Brain microvascular endothelial cell (primary cell): ENCODE data around the gene CFAP77.

ENCODE experiments used
- DNase-seq: peaks from one replicate; pipeline ENCODE4 v3.0.0-alpha.2; 2020
- H3K27ac ChIP-seq: fragments of 250-450 bp; sonication (Bioruptor Pico); 2 replicates; pipeline ENCODE4 v1.5.1; 2020; ENCODE audit warnings: mild to moderate bottlenecking, moderate library complexity
- H3K27me3 ChIP-seq: fragments of 250-450 bp; sonication (Bioruptor Pico); replicated peaks from 2 replicates; pipeline ENCODE4 v1.5.1; 2020; ENCODE audit warnings: mild to moderate bottlenecking
- H3K36me3 ChIP-seq: fragments of 250-450 bp; sonication (Bioruptor Pico); replicated peaks from 2 replicates; pipeline ENCODE4 v1.5.1; 2020; ENCODE audit warnings: mild to moderate bottlenecking
- H3K4me3 ChIP-seq: 2 replicates; pipeline ENCODE4 v1.5.1; 2011; ENCODE audit warnings: low read depth, mild to moderate bottlenecking, control low read depth, low read length, moderate library complexity
- in situ Hi-C: cut with HindIII; loops from 2 replicates; pipeline ENCODE4 v1.10.0; 2017; ENCODE audit warnings: low sequenced_read_pairs, low pct_ligation_motif_present
- TF ChIP-seq, protein P1 (sequence below): IDR thresholded peaks from 2 replicates; pipeline ENCODE4 v1.5.1; 2011; ENCODE audit warnings: low read depth, mild to moderate bottlenecking, moderate library complexity, low read length, control low read depth, inconsistent platforms; ENCODE audit errors: missing control alignments

CFAP77 gene

DNA sequence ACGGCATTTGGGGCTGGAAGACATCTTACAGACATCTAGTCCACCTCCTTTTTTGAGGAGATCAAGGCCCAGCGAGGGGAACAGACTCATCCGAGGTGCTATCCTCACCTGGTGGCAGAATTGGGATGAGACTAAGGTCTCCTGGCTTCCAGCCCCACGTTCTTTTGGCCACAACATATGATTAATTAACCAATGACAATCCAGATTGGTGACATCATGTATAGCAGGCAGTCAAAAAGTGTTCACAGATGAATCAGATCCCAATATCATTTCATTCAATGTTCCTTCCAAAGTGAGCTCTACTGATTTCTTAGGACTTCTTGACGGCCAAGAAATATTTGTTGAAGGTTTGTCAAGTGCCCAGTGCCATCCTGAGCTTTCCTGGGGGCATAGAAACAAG is 3.9 kb downstream of the CFAP77 start:
- Histone ChIP-seq H3K36me3 (no peaks in the 10 kb centered on the region), H3K27ac (no peak overlapping the region), H3K27me3 (peaks cover 38% of the 10 kb centered on the region), H3K4me3 (no peak overlapping the region)
- in situ Hi-C loops, result no loop called here
- TF ChIP-seq, protein P1, sequence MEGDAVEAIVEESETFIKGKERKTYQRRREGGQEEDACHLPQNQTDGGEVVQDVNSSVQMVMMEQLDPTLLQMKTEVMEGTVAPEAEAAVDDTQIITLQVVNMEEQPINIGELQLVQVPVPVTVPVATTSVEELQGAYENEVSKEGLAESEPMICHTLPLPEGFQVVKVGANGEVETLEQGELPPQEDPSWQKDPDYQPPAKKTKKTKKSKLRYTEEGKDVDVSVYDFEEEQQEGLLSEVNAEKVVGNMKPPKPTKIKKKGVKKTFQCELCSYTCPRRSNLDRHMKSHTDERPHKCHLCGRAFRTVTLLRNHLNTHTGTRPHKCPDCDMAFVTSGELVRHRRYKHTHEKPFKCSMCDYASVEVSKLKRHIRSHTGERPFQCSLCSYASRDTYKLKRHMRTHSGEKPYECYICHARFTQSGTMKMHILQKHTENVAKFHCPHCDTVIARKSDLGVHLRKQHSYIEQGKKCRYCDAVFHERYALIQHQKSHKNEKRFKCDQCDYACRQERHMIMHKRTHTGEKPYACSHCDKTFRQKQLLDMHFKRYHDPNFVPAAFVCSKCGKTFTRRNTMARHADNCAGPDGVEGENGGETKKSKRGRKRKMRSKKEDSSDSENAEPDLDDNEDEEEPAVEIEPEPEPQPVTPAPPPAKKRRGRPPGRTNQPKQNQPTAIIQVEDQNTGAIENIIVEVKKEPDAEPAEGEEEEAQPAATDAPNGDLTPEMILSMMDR, result no peak
- DNase-seq, result no peak

GRCh38 chr9:132414731-132415130 is 4.7 kb downstream of the CFAP77 start:
- Histone ChIP-seq H3K4me3 (no peak overlapping the region), H3K36me3 (no peaks in the 10 kb centered on the region), H3K27ac (no peak overlapping the region), H3K27me3 (peaks cover 44% of the 10 kb centered on the region)
- in situ Hi-C loops, result no loop called here
- TF ChIP-seq, protein P1, result no peak
- no peak for DNase-seq

DNA sequence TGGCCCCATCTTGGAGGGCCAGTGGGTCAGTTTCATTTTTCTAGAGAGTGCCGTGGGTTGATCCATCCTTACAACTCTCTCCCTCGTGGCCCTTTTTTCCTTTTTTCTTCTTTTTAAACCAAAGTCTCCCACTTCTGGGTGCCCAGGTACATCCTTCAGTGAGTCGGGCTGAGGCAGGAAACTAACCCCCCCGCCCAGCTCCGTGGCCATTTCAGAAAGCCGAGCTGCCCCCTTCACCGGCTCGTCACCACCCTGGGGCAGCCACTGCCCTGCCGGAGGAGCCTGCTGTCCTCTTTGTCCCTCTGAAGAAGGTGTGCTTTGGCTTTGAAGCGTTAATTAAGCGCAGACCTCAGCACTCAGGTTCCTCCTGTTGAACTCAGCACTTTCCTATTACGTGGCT is 5.2 kb downstream of the CFAP77 start:
- Histone ChIP-seq H3K27me3 (peaks cover 44% of the 10 kb centered on the region), H3K4me3 (no peak overlapping the region), H3K27ac (no peak overlapping the region), H3K36me3 (no peaks in the 10 kb centered on the region)
- in situ Hi-C loops, result no loop called here
- no peak for DNase-seq
- TF ChIP-seq, protein P1, result no peak

DNA sequence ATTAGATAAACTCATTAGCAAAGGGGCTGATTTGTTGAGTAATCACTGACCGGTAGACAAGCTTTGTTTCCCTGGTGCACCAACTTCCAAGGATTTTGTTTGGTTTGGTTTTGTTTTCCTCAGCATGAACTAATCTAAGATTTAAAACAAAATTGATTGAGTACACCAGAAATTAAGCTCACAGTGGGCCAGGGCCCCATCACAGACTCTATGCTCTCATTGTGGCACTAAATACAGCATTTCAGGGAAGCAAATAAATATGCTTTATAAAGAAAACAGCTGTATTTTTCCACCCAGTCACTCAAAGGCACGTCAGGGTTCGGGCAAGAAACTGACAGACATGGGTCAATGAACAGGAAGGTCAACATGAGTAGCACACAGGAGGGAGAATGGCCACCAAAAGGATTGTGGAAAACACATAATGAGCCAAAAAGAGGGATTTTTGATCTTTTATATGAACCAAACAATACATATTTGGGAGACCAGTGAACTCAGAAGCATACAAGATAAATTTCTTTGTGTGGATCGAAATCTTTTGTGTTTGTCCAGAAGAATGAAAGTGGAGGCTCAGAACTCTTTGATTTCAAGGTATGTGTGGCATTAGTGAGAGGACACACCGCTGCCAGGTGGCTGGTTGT is 8.8 kb downstream of the CFAP77 start:
- Histone ChIP-seq H3K4me3 (no peak overlapping the region), H3K27ac (no peak overlapping the region), H3K27me3 (peaks cover 43% of the 10 kb centered on the region), H3K36me3 (no peaks in the 10 kb centered on the region)
- in situ Hi-C loops, result no loop called here
- no peak for DNase-seq
- TF ChIP-seq, protein P1, result no peak

GRCh38 chr9:132422574-132422973 is 12.6 kb downstream of the CFAP77 start:
- no peak for DNase-seq
- H3K27ac ChIP-seq, result no peak overlapping the region
- no peaks in the 10 kb centered on the region for H3K36me3 ChIP-seq
- peaks cover 53% of the 10 kb centered on the region for H3K27me3 ChIP-seq
- H3K4me3 ChIP-seq, result no peak overlapping the region
- TF ChIP-seq, protein P1, result no peak
- in situ Hi-C loops, result no loop called here

DNA sequence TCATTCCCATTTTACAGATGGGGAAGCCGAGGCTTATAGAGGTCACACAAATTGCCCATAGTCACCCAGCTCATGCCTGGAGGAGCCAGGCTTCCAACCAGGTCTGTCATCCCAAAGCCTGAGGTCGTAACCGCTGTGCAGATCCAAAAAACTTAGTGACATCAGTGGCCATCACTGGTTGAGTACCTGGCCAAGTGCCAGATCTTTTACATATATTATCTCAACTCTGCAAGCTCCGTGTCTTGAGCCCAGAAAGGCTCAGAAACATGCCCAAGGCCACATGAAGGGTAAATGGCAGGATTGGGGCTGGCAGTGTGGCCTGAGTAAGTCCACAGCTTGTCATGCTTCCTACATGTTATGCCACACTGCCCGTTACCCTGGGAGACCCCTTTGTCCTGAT is 13.5 kb downstream of the CFAP77 start:
- Histone ChIP-seq H3K36me3 (no peaks in the 10 kb centered on the region), H3K27ac (no peak overlapping the region), H3K27me3 (peaks cover 45% of the 10 kb centered on the region), H3K4me3 (no peak overlapping the region)
- in situ Hi-C loops, result no loop called here
- no peak for DNase-seq
- TF ChIP-seq, protein P1, result no peak
